ENCODE results near the gene MRPS11.
"Not testable (repeated sequence)": the region's sequence is repeated elsewhere in the genome, so short reads cannot be mapped to it uniquely, and the experiment has no call there.

MRPS11 gene

GRCh38 chr15:88456733-88457132 lies 10.8 kb upstream of the MRPS11 start:
- no peak for DNase-seq

GRCh38 chr15:88463870-88464532 lies 3.5 kb upstream of the MRPS11 start:
- DNase-seq, result no peak

GRCh38 chr15:88465633-88466224 lies 1.8 kb upstream of the MRPS11 start:
- no peak for DNase-seq

DNA sequence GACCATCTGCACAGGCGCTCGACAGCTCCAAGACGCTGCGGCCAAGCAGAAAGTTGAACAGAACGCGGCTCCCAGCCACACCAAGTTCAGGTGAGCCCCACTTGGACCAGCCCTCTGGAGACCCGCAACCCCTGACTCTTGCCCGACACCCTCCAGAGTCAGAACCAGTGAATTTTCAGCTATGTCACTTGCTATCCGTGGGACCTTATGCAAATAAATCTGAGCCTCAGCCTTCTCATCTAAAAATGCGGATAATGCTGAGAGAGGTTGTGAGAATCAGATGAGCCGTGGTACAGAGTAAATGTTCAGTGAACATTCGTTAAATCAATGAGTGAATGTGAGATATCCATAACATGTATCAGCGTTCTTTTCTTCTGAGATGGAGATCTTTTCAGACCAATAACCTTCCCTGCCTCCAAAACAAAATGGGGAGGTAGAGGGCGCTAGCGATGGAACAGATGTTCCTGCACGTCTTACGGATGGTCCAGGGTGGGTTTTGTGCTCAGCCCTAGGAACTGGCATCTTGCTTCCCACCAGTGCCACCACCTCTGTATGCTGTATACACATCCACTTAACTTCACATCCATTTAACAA lies 524 bp downstream of the MRPS11 start:
- no peak for DNase-seq

DNA sequence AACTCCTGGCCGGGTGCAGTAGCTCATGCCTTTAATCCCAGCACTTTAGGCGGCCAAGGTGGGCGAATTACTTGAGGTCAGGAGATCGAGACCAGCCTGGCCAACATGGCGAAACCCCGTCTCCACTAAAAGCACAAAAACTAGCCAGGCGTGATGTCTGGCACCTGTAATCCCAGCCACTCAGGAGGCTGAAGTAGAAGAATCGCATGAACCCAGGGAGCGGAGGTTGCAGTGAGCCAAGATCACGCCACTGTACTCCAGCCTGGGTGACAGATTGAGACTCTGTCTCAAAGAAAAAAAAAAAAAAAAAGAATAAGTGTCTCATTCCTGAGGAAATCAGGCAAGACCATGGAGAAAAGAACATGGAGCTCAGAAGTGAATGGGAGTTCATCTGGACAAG lies 1.2 kb downstream of the MRPS11 start:
- not testable (repeated sequence) for DNase-seq

DNA sequence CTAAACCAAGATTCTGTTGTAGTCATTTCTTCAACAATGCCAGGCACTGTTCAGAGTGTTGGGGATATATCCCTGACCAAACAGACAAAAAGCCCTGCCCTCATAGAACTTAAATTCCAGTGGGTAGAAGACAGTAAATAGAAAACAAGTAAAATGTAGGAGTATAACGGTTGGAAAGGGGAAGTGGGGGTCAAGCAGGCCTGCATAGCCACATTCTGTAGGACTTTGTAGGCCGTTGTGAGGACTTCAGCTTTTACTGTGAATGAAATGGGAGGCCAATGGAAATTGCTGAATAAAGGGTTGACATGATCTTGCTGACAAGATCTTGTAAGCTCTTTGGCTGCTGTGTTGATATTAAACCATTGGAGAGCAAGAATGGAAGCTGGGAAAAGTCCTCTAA lies 1.8 kb downstream of the MRPS11 start:
- DNase-seq, result no peak

DNA sequence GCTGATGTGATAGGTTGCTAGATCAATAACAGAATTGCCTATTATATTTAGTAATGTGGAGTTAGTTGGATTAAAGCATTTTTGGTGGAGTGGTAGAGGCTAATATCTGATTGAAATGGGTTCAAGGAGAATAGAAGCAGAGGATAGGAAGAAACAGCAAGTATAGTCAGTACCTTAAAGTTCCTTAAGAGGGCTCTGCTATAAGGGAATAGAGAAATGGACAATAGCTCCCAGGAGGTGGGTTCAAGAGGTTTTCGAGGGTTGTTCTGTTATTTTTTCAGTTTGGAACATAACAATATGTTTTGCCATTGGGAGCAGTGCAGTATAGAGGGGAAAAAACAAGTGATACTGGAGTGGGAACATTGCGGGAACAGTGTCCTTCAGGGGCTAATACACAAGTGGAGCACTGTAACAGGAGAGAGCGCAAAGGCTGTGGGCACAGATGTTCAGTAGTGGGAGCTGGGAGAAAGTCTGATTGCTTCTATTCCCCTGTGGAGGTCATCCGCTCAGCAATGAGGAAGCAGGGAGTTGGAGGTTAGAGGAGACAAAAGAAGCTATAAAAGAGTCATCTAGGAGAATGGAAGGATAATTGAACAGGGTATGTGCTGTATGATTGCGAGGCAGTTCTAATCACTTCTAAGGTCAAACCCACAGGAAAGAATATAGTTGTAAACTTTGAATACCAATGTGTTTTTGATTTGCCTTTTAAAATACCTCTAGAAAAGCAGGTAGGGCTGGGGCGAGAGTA lies 3.3 kb downstream of the MRPS11 start:
- DNase-seq, result no peak

- no peak for DNase-seq
Observed at GRCh38 chr15:88472225-88472624, 4.7 kb downstream of the MRPS11 start.

DNA sequence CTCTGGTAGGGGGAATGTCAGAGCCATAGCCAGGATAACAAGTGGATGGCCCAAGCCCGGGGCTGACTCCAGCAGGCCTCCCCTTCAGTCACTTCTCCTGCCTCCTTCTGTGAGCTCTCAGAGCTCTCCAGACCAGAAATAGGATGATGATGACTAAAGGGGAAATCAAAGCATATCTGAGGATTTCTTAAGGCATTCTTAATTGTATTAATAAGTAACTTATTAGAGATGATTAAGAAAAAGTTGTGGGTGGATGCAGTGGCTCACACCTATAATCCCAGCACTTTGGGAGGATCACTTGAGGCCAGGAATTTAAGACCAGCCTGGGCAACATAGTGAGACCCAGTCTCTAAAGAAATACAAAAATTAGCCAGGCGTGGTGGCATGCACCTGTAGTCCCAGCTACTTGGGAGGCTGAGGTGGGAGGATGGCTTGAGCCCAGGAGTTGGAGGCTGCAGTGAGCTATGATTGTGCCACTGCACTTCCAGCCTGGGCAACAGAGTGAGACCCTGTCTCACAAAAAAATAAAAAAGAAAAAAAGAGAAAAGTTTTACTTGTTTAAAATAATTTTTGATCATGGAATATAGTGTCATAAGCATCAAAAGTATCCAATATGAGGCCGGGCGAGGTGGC lies 6.3 kb downstream of the MRPS11 start:
- not testable (repeated sequence) for DNase-seq

- DNase-seq, result no peak
Observed at GRCh38 chr15:88476635-88477060, 9.1 kb downstream of the MRPS11 start.

- DNase-seq, result no peak
Observed at GRCh38 chr15:88477126-88477525, 9.6 kb downstream of the MRPS11 start.

- DNase-seq, result no peak
Observed at GRCh38 chr15:88477904-88478303, 10.4 kb downstream of the MRPS11 start.

DNA sequence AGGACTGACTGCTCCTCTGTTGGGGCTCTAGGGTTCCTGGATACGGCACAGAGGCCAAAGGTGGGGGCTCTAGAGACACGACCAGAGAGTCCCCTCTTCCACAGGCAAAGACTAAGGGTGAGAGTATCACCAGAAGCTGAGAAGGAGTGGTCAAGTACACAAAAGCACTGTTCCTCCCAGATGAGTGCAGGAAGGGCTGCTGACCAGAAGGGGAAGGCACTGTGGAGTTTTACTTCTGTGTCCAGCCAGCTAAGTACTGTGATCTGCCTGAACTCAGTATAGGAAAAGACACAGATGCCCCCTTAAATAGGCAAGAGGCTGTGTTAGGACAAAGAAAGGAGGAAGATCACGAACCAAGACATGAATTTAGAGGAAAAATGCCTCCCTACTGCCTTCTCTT lies 11.7 kb downstream of the MRPS11 start:
- no peak for DNase-seq

GRCh38 chr15:88480981-88481380 lies 13.5 kb downstream of the MRPS11 start:
- DNase-seq, result no peak

DNA sequence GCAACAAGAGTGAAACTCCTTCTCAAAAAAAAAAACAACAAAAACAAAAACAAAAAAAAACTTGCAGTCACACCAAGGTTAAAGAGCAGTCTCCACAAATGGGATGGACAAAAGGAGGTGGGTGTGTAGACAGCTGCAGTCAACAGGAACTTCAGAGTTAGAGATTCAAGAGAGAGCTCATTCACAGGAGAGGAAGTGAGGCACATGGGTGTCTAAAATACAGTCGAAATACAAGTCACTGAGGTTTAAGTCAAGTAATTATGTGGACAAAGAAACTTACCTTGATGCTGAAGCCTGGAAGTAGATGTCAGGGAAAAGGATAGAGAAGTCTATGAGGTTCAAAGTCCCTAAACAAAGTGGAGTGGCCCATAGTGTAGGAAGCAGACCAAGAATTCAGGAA lies 14.8 kb downstream of the MRPS11 start:
- DNase-seq, result no peak

DNA sequence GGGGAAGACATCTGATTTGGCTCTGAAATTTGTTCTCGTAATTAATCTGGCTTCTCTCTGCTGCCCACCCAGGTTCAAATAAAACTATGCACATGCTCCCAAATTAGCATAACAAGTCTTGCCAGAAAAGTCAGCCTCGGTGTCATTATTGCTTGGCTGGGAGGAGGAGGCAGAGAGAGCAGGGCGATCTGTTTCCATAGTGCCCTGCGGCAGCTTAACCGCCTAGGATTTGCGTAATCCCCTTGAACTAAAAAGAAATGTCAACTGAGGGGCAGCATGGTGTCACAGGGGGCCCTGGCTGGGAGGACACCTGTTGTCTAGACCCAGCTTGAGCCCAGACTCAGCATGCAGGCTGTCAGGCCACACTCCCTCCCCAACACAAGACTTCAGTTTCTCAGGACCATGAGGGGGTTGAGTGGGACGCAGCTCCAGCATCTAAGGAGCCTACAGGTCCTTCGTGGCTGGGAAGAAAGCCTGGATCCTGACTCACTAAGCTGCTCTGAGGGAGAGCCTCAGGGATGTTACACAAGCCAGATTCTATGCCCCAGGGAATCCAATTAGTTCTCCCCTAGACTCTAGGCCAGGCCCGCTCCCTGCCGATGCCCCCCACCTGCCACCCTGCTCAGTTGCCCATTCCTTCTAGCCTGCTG lies 17.3 kb downstream of the MRPS11 start:
- DNase-seq, result no peak

DNA sequence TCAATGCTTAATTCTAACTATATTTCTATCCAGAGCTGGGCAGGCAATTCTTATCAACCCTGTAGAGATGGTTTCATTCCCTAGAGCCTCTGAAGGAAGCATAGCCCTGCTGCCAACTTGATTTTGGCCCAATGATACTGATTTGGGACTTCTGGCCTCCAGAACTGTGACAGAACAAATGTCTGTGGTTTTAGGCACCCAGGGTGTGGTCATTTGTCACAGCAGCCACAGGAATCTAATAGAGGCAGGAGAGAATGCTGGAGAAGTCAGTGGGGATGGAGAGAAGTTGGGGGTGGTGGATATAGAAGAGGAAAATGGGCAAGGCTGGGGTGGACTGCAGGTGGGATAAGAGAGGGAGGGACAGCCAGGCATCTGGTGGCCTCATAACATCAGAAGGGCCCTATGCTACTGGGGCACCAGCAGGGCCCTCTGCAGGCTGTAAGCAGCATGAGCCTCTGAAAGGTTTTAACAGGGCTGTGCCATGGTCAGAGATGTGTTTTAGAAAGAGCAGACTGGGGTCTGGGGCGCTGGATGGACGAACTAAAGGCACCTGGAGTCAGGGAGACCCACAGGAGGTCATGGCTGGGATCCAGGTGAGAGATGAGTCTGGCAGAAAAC lies 19.8 kb downstream of the MRPS11 start:
- DNase-seq, result no peak

DNA sequence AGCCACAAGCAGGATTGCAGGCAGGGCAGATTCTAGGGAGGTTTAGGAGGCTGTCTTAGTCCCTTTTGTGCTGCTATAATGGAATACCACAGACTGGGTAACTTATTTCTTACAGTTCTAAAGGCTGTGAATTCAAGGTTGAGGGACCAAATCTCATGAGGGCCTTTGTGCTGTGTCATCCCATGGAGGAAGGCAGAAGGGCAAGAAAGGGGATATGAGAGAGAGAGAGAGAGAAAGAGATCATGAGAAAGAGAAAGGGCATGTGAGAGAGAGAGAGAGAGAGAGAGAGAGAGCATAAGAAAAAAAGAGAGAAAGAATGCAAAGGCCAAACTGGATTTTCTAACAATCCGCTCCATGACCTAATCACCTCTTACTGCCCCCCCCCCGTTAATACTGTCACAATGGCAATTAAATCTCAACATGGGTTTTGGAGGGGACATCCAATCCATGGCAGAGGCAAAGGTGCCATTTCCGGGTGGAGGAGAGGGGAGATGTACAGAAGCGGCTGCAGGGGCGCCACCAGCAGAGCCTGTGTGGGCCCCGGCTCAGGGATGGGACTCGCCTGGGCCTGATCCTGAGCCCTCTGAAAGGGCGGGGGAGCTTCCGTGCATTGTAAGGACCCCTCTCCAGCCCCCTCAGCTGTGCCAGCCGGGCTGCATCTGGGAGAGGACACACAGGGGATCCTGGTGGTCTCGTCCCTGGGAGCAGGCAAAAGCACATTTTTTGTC lies 20.5 kb downstream of the MRPS11 start:
- no peak for DNase-seq

GRCh38 chr15:88489321-88489720 lies 21.8 kb downstream of the MRPS11 start:
- no peak for DNase-seq

GRCh38 chr15:88490036-88490435 lies 22.5 kb downstream of the MRPS11 start:
- DNase-seq, result no peak

GRCh38 chr15:88491158-88491557 lies 23.6 kb downstream of the MRPS11 start:
- no peak for DNase-seq

DNA sequence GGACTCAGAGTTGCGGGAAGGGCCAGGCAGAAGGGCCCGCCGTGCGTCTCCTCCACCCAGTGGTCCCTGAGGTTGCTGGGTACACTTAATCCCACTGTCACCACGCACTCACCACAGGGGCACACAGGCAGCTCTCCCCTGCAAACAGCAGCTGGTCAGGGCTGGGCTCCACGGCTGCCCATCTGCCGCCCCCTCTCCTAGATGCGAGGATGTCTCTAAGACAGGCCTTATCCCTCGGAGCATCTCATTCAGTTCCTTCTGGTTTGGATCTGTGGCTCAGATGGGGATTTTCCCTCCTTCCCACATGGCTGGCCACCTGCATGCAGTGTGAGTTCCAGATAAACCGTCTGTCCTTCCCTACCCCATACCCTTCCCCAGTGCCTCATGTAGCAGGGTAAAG lies 26.3 kb downstream of the MRPS11 start:
- no peak for DNase-seq
